ENCODE data around the gene GPI. TPM values are rescaled to one million over a fixed set of nuclear protein-coding genes. Genes with fewer than 3 reads are reported as not detected.

Gene GPI
- total RNA-seq, 2 donors from 2014 or later: 181 to 183 TPM

- Histone ChIP-seq H3K4me3 (ENCODE audit: low read length) (no peak overlapping the region), H3K9ac (ENCODE audit: extremely low read depth, low read length, poor library complexity, severe bottlenecking) (no peak overlapping the region), H3K36me3 (ENCODE audit: control insufficient read depth, insufficient read depth, low read length) (peaks cover 70% of the 10 kb centered on the region), H3K9me3 (ENCODE audit: control insufficient read depth, low read length) (no peaks in the 10 kb centered on the region), H3K27me3 (ENCODE audit: control insufficient read depth, insufficient read depth, low read length, poor library complexity, severe bottlenecking) (no peaks in the 10 kb centered on the region), H3K27ac (ENCODE audit: low read depth, low read length) (no peak overlapping the region), H3K4me1 (ENCODE audit: control insufficient read depth, insufficient read depth, low read length) (no peaks in the 10 kb centered on the region)
- no peak overlapping the region for H3K4me3 Mint-ChIP-seq
- 90 to 95% methylated on average over 2 of the region's 2 CpGs for WGBS, 2 experiments (ENCODE audit: insufficient coverage in 1 of 2, insufficient read length in 1 of 2)
- peaks cover 56% of the 10 kb centered on the region for H3K36me3 Mint-ChIP-seq (ENCODE audit: low read depth)
- no peaks in the 10 kb centered on the region for H3K9me3 Mint-ChIP-seq
- H3K27ac Mint-ChIP-seq: no peak overlapping the region
- TF ChIP-seq CTCF (conservative IDR thresholded peaks at IDR 0.05): no peak
- no peaks in the 10 kb centered on the region for H3K27me3 Mint-ChIP-seq (ENCODE audit: insufficient read depth)
- H3K4me1 Mint-ChIP-seq: no peaks in the 10 kb centered on the region
- no peak for DNase-seq
Observed at GRCh38 chr19:34337739-34338138, 27.3 kb upstream of the GPI start.

GRCh38 chr19:34341935-34342680, 22.9 kb upstream of the GPI start:
- H3K9me3 ChIP-seq (ENCODE audit: control insufficient read depth, low read length): no peaks in the 10 kb centered on the region
- H3K9me3 Mint-ChIP-seq: peaks cover 2% of the 10 kb centered on the region
- no peaks in the 10 kb centered on the region for H3K27me3 ChIP-seq (ENCODE audit: control insufficient read depth, insufficient read depth, low read length, poor library complexity, severe bottlenecking)
- peaks cover 73% of the 10 kb centered on the region for H3K36me3 ChIP-seq (ENCODE audit: control insufficient read depth, insufficient read depth, low read length)
- H3K27ac Mint-ChIP-seq: no peak overlapping the region
- no peak overlapping the region for H3K4me3 Mint-ChIP-seq
- peaks cover 67% of the 10 kb centered on the region for H3K36me3 Mint-ChIP-seq (ENCODE audit: low read depth)
- no peak for TF ChIP-seq CTCF (conservative IDR thresholded peaks at IDR 0.05)
- no peak overlapping the region for H3K27ac ChIP-seq (ENCODE audit: low read depth, low read length)
- no peak for DNase-seq
- no peaks in the 10 kb centered on the region for H3K4me1 ChIP-seq (ENCODE audit: control insufficient read depth, insufficient read depth, low read length)
- H3K4me3 ChIP-seq (ENCODE audit: low read length): no peak overlapping the region
- no peaks in the 10 kb centered on the region for H3K27me3 Mint-ChIP-seq (ENCODE audit: insufficient read depth)
- H3K4me1 Mint-ChIP-seq: no peaks in the 10 kb centered on the region
- 92 to 100% methylated on average over 5 to 12 of the region's 12 CpGs for WGBS, 2 experiments (ENCODE audit: insufficient coverage in 1 of 2, insufficient read length in 1 of 2)
- no peak overlapping the region for H3K9ac ChIP-seq (ENCODE audit: extremely low read depth, low read length, poor library complexity, severe bottlenecking)

GRCh38 chr19:34343751-34344150, 21.2 kb upstream of the GPI start:
- H3K9me3 Mint-ChIP-seq: peaks cover 2% of the 10 kb centered on the region
- no peak overlapping the region for H3K27ac Mint-ChIP-seq
- peaks cover 65% of the 10 kb centered on the region for H3K36me3 Mint-ChIP-seq (ENCODE audit: low read depth)
- TF ChIP-seq CTCF (conservative IDR thresholded peaks at IDR 0.05): no peak
- no peak overlapping the region for H3K4me3 ChIP-seq (ENCODE audit: low read length)
- no peaks in the 10 kb centered on the region for H3K27me3 ChIP-seq (ENCODE audit: control insufficient read depth, insufficient read depth, low read length, poor library complexity, severe bottlenecking)
- DNase-seq: no peak
- no peaks in the 10 kb centered on the region for H3K4me1 Mint-ChIP-seq
- H3K27ac ChIP-seq (ENCODE audit: low read depth, low read length): no peak overlapping the region
- no peak overlapping the region for H3K9ac ChIP-seq (ENCODE audit: extremely low read depth, low read length, poor library complexity, severe bottlenecking)
- H3K27me3 Mint-ChIP-seq (ENCODE audit: insufficient read depth): no peaks in the 10 kb centered on the region
- no peaks in the 10 kb centered on the region for H3K4me1 ChIP-seq (ENCODE audit: control insufficient read depth, insufficient read depth, low read length)
- peaks cover 70% of the 10 kb centered on the region for H3K36me3 ChIP-seq (ENCODE audit: control insufficient read depth, insufficient read depth, low read length)
- no peaks in the 10 kb centered on the region for H3K9me3 ChIP-seq (ENCODE audit: control insufficient read depth, low read length)
- WGBS, 2 experiments (ENCODE audit: insufficient coverage in 1 of 2, insufficient read length in 1 of 2): 90% methylated on average over 2 of the region's 2 CpGs; no CpG with 5 or more reads in 1 of the 2 experiments
- no peak overlapping the region for H3K4me3 Mint-ChIP-seq

Measured in endodermal cell (in vitro differentiated cells).